Gastroesophageal sphincter (tissue), 3 donors: Measurements from ENCODE around the gene CADPS2.

Experiments
- CTCF ChIP-seq, 4 experiments: fragments of 200-600 bp in 2 of 4; fragments of 450-650 bp in 2 of 4; sonication (generic) in 1 of 4; IDR thresholded peaks; one replicate each; pipeline ENCODE4 v1.5.1; 2017 to 2019; ENCODE audit warnings: antibody characterized with exemption in 4 of 4, mild to moderate bottlenecking in 2 of 4, moderate library complexity in 2 of 4
- POLR2A ChIP-seq, 2 donors: fragments of 450-650 bp; IDR thresholded peaks; one replicate each; pipeline ENCODE4 v1.6.1; 2017; ENCODE audit warnings: antibody characterized with exemption in 2 of 2, mild to moderate bottlenecking in 2 of 2, moderate library complexity in 1 of 2
- POLR2AphosphoS5 ChIP-seq: sonication (generic); formaldehyde crosslinking; IDR thresholded peaks from one replicate; pipeline ENCODE4 v1.6.1; 2017; ENCODE audit warnings: antibody characterized with exemption

GRCh38 chr7:122726881-122727280 is 159.4 kb downstream of the CADPS2 start:
- TF ChIP-seq CTCF (IDR thresholded peaks at IDR 0.05) (no peak), POLR2A (IDR thresholded peaks at IDR 0.05) (no peak), POLR2AphosphoS5 (no peak)
